Measurements from ENCODE around the gene TSPAN33. TPM values are rescaled to one million over a fixed set of nuclear protein-coding genes. Genes with fewer than 3 reads are reported as not detected.

The TSPAN33 gene
- total and polyA plus RNA-seq, 4 donors: 3.3 to 8.2 (median 5.9) TPM

- no peaks in the 10 kb centered on the region for H3K9me3 ChIP-seq (ENCODE audit: control insufficient read depth in 4 of 4, insufficient read depth in 3 of 4, low read length in 3 of 4)
- peaks cover 0 to 11% (median 0%) of the 10 kb centered on the region in 3 donors for H3K27me3 ChIP-seq (ENCODE audit: control insufficient read depth in 3 of 3, insufficient read depth in 3 of 3, low read length in 2 of 3)
- DNase-seq (no peak), ATAC-seq (ENCODE audit: insufficient read depth, low FRiP score) (no peak)
- H3K36me3 ChIP-seq (ENCODE audit: control insufficient read depth in 4 of 4, insufficient read depth in 4 of 4, low read length in 4 of 4): no peaks in the 10 kb centered on the region
- H3K4me1 ChIP-seq (ENCODE audit: control insufficient read depth in 5 of 5, insufficient read depth in 5 of 5, low read length in 5 of 5): no peaks in the 10 kb centered on the region
- TF ChIP-seq CTCF (IDR thresholded peaks at IDR 0.05; ENCODE audit: control extremely low read depth, extremely low read depth): no peak
- H3K4me3 ChIP-seq: no peak overlapping the region
- H3K27ac ChIP-seq (ENCODE audit: low read depth in 1 of 2, low read length in 1 of 2): no peak overlapping the region
- H3K9ac ChIP-seq (ENCODE audit: insufficient read depth in 1 of 2, low read length in 2 of 2): no peak overlapping the region
- WGBS, 2 donors: 15 to 43% methylated on average over 3 of the region's 3 CpGs
Measured at GRCh38 chr7:129136887-129137642, 7.4 kb upstream of the TSPAN33 start.

GRCh38 chr7:129143724-129144094 lies 798 bp upstream of the TSPAN33 start:
- 49 to 61% methylated on average over 10 of the region's 10 CpGs for WGBS, 2 donors
- Histone ChIP-seq H3K4me1 (ENCODE audit: control insufficient read depth in 5 of 5, insufficient read depth in 5 of 5, low read length in 5 of 5) (peaks cover 0 to 14% (median 0%) of the 10 kb centered on the region in 5 donors), H3K27me3 (ENCODE audit: control insufficient read depth in 3 of 3, insufficient read depth in 3 of 3, low read length in 2 of 3) (peaks cover 0 to 66% (median 14%) of the 10 kb centered on the region in 3 donors), H3K9me3 (ENCODE audit: control insufficient read depth in 4 of 4, insufficient read depth in 3 of 4, low read length in 3 of 4) (no peaks in the 10 kb centered on the region), H3K4me3 (no peak overlapping the region), H3K36me3 (ENCODE audit: control insufficient read depth in 4 of 4, insufficient read depth in 4 of 4, low read length in 4 of 4) (no peaks in the 10 kb centered on the region), H3K9ac (ENCODE audit: insufficient read depth in 1 of 2, low read length in 2 of 2) (no peak overlapping the region), H3K27ac (ENCODE audit: low read depth in 1 of 2, low read length in 1 of 2) (no peak overlapping the region)
- no peak for ATAC-seq (ENCODE audit: insufficient read depth, low FRiP score)
- no peak for DNase-seq
- no peak for TF ChIP-seq CTCF (IDR thresholded peaks at IDR 0.05; ENCODE audit: control extremely low read depth, extremely low read depth)

- WGBS, 2 donors: 6 to 8% methylated on average over 41 to 58 of the region's 58 CpGs
- H3K27ac ChIP-seq (ENCODE audit: low read depth in 1 of 2, low read length in 1 of 2): no peak overlapping the region
- no peak overlapping the region for H3K9ac ChIP-seq (ENCODE audit: insufficient read depth in 1 of 2, low read length in 2 of 2)
- DNase-seq: no peak
- peaks cover 0 to 71% (median 14%) of the 10 kb centered on the region in 3 donors for H3K27me3 ChIP-seq (ENCODE audit: control insufficient read depth in 3 of 3, insufficient read depth in 3 of 3, low read length in 2 of 3)
- H3K36me3 ChIP-seq (ENCODE audit: control insufficient read depth in 4 of 4, insufficient read depth in 4 of 4, low read length in 4 of 4): no peaks in the 10 kb centered on the region
- peak overlapping the region; percentile 7 for H3K4me3 ChIP-seq
- no peak for TF ChIP-seq CTCF (IDR thresholded peaks at IDR 0.05; ENCODE audit: control extremely low read depth, extremely low read depth)
- H3K4me1 ChIP-seq (ENCODE audit: control insufficient read depth in 5 of 5, insufficient read depth in 5 of 5, low read length in 5 of 5): peaks cover 0 to 17% (median 0%) of the 10 kb centered on the region in 5 donors
- H3K9me3 ChIP-seq (ENCODE audit: control insufficient read depth in 4 of 4, insufficient read depth in 3 of 4, low read length in 3 of 4): no peaks in the 10 kb centered on the region
- ATAC-seq (ENCODE audit: insufficient read depth, low FRiP score): no peak
Measured at GRCh38 chr7:129144834-129145668, 544 bp downstream of the TSPAN33 start.

All from lung (tissue), 12 donors.